Measurements from ENCODE around the gene FBXO38.

FBXO38 gene

GRCh38 chr5:148383564-148384379, at the start of gene FBXO38:
FBXO38 (plus strand) TSS chr5:148383958; CDS start chr5:148394777, 10,819 bp downstream.
- TF ChIP-seq ZFX (IDR thresholded peaks at IDR 0.05) (peak; percentile 95), CTCF (conservative IDR thresholded peaks at IDR 0.05) (peak; percentile 33)
- peak within 1 kb of the TSS; percentile 83 for H3K27ac ChIP-seq

- TF ChIP-seq ZFX (IDR thresholded peaks at IDR 0.05) = no peak
- no peak for TF ChIP-seq CTCF (conservative IDR thresholded peaks at IDR 0.05)
- H3K27ac ChIP-seq = no peak within 1 kb of the TSS
These were observed 48.5 kb upstream of the FBXO38 start, which contains the start of gene SPINK9 for GRCh38 chr5:148335259-148335658. SPINK9 (plus strand) TSS chr5:148335559; CDS start chr5:148335614, 55 bp downstream.

DNA sequence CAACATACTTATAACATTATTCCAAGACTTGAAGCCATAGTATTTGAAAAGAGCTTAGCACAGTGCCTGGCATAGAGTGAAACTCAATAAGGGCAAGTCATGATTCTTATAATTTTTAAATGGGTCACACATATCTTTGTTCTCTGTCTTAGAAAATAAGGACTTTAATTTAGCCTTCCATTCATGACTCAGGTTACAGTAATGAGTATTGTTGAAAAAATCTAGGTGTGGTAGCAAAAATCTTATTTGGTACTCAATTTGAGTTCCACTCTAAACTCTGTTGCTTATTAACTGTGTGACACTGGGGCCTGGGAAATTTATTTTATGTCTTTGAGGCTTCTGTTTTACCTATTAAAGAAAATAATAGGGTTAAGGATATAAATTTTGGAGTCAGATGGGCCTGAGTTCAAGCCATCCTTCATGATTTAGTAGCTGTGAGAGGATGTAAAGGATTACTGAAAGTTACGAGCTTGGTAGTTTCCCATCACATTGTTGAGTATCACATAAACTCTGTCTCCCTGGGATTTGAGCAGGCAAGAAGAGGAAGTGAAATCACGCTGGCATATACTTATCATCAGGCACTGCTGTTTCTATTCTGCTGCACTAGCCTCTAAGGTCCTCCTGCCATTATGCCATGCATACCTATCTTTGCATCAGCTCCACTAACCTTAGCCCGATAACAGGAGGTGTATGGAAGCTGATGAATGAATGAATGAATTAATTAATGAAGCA, 46.9 kb upstream of the FBXO38 start:
- no peak overlapping the region for H3K27ac ChIP-seq
- TF ChIP-seq CTCF (conservative IDR thresholded peaks at IDR 0.05) (no peak), ZFX (IDR thresholded peaks at IDR 0.05) (no peak)

- no peak for TF ChIP-seq CTCF (conservative IDR thresholded peaks at IDR 0.05)
- TF ChIP-seq ZFX (IDR thresholded peaks at IDR 0.05) = no peak
These were observed 41.2 kb upstream of the FBXO38 start for GRCh38 chr5:148342371-148343045.

DNA sequence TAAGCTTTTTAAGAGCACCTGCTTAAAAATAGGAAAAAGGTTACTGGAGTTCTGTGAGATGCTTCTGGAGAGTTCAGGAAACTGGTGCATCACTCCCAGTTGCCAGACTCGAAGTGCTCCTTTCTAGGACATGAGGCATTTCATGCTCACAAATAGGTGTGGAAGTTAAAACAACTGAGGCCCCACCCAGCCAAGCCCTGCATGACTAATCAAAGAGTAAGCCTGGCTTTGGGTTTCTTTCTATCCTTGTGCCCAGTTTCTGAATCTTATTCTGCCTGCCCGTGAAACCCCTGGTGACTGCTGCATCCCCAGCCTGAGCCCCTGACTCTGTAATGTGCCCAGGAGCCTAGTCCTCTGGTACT, 40.7 kb upstream of the FBXO38 start:
- no peak for TF ChIP-seq CTCF (conservative IDR thresholded peaks at IDR 0.05)
- TF ChIP-seq ZFX (IDR thresholded peaks at IDR 0.05) = no peak
- no peak overlapping the region for H3K27ac ChIP-seq

More at GRCh38 chr5:148342371-148343045, 41.2 kb upstream of the FBXO38 start:
- H3K27ac ChIP-seq = no peak overlapping the region

GRCh38 chr5:148343603-148344487, 39.9 kb upstream of the FBXO38 start:
- H3K27ac ChIP-seq = no peak overlapping the region
- TF ChIP-seq ZFX (IDR thresholded peaks at IDR 0.05) (no peak), CTCF (conservative IDR thresholded peaks at IDR 0.05) (no peak)
